GM12878 (cell line): ENCODE data around the gene MCC. TPM values are rescaled to one million over a fixed set of nuclear protein-coding genes. Genes with fewer than 3 reads are reported as not detected.

Source experiments
- ATAC-seq: fragments of 200-7000 bp; cut with Tn5 transposase; 3 replicates; pipeline ENCODE4 v1.9.1; 2020; ENCODE audit warnings: mild to moderate bottlenecking, moderate library complexity
- BruUV-seq: library from RNA; stranded (reverse); fragments of 400-500 nt; replicated peaks from 2 replicates; lab custom pipeline; 2021; lab: Mats Ljungman, UMichigan
- CTCF ChIA-PET: fragments of 300-600 bp; sonication (Branson Sonifier 250); formaldehyde crosslinking; extraction: SDS; loops from one replicate; lab custom pipeline; 2021; ENCODE audit warnings: inconsistent platforms; lab: Yijun Ruan, JAX
- POLR2A ChIA-PET: fragments of 350-600 bp; formaldehyde crosslinking; extraction: SDS; loops from one replicate; lab custom pipeline; 2021; ENCODE audit warnings: inconsistent platforms; lab: Charles Lee
- RAD21 ChIA-PET: fragments of 300-600 bp; sonication (Branson Sonifier 250); formaldehyde crosslinking; loops from one replicate; lab custom pipeline; 2023; ENCODE audit warnings: antibody characterized with exemption; ENCODE audit not compliant: unreplicated experiment; lab: Charles Lee
- SMC1A ChIA-PET: fragments of 300-600 bp; sonication (Branson Sonifier 250); formaldehyde crosslinking; loops from one replicate; lab custom pipeline; 2023; ENCODE audit not compliant: unreplicated experiment, uncharacterized antibody; lab: Charles Lee
- DNase-seq: peaks from one replicate; pipeline ENCODE4 v3.0.0-alpha.2; 2011; ENCODE audit warnings: low read depth, low spot score
- FAIRE-seq: peaks from 3 replicates; lab custom pipeline; 2011; peaks lifted over from hg19 to GRCh38; lab: Jason Lieb, UNC
- H2AFZ ChIP-seq: 2 replicates; pipeline ENCODE4 v1.6.0; 2011; ENCODE audit warnings: low read depth, low read length, control low read depth; ENCODE audit not compliant: control insufficient read depth
- H3K27ac ChIP-seq: 2 replicates; pipeline ENCODE4 v1.5.1; 2011; ENCODE audit warnings: control low read depth; ENCODE audit not compliant: control insufficient read depth, insufficient read depth
- H3K27me3 ChIP-seq, 2 experiments: replicated peaks in 1 of 2; 2 replicates each; pipeline versions ENCODE4 v1.6.0 to v1.6.1; 2011; ENCODE audit warnings: low read length in 1 of 2; ENCODE audit not compliant: control insufficient read depth in 2 of 2, insufficient read depth in 2 of 2
- H3K36me3 ChIP-seq, 2 experiments: 2 replicates each; pipeline ENCODE4 v1.5.1; 2011; ENCODE audit warnings: low read length in 1 of 2; ENCODE audit not compliant: control insufficient read depth in 2 of 2, insufficient read depth in 2 of 2
- H3K4me1 ChIP-seq: 2 replicates; pipeline ENCODE4 v1.6.1; 2011; ENCODE audit warnings: mild to moderate bottlenecking, low read length, moderate library complexity, mixed read lengths; ENCODE audit not compliant: control insufficient read depth, insufficient read depth
- H3K4me2 ChIP-seq: 2 replicates; pipeline ENCODE4 v1.6.0; 2011; ENCODE audit warnings: control low read depth; ENCODE audit not compliant: control insufficient read depth, insufficient read depth
- H3K4me3 ChIP-seq: fragments of 200-600 bp; sonication (generic); 2 replicates; pipeline ENCODE4 v1.5.1; 2016
- H3K79me2 ChIP-seq: 2 replicates; pipeline ENCODE4 v1.6.0; 2011; ENCODE audit warnings: low read length; ENCODE audit not compliant: control insufficient read depth, insufficient read depth
- H3K9ac ChIP-seq: 2 replicates; pipeline ENCODE4 v1.8.0; 2011; ENCODE audit warnings: low read length, control low read depth, mixed read lengths; ENCODE audit not compliant: control insufficient read depth, insufficient read depth
- H3K9me3 ChIP-seq: replicated peaks from 3 replicates; pipeline ENCODE4 v1.5.1; 2011; ENCODE audit warnings: mild to moderate bottlenecking, low read length; ENCODE audit not compliant: control insufficient read depth, insufficient read depth
- H4K20me1 ChIP-seq: 2 replicates; pipeline ENCODE4 v1.6.0; 2011; ENCODE audit not compliant: control insufficient read depth, insufficient read depth
- JUNB ChIP-seq: IDR thresholded peaks from 2 replicates; pipeline ENCODE4 v1.6.1; 2016; ENCODE audit warnings: antibody characterized with exemption, mild to moderate bottlenecking
- KAT2A ChIP-seq: conservative IDR thresholded peaks from 2 replicates; pipeline ENCODE4 v1.6.1; 2011; ENCODE audit warnings: low read depth, low read length; ENCODE audit not compliant: control insufficient read depth
- KDM1A ChIP-seq: fragments of 200-600 bp; sonication (generic); IDR thresholded peaks from 2 replicates; pipeline ENCODE4 v1.6.1; 2016; ENCODE audit warnings: borderline replicate concordance
- MYC ChIP-seq: IDR thresholded peaks from 2 replicates; pipeline ENCODE4 v1.6.1; 2011; ENCODE audit warnings: mild to moderate bottlenecking, low read length, moderate library complexity, inconsistent platforms; ENCODE audit not compliant: insufficient read depth, insufficient replicate concordance, insufficient read length, severe bottlenecking
- SREBF2 ChIP-seq: IDR thresholded peaks from 2 replicates; pipeline ENCODE4 v1.6.1; 2012; ENCODE audit warnings: mild to moderate bottlenecking, low read length
- WGBS: methylation state at CpG from one replicate; pipeline ENCODE4 v1.1.6; 2016; ENCODE audit warnings: low lambda C conversion rate; ENCODE audit not compliant: insufficient replicate concordance, insufficient coverage; ENCODE audit errors: missing lambda C conversion rate; 5-methylcytosine and 5-hydroxymethylcytosine counted together
- in situ Hi-C: fragments of 300-500 bp; cut with MboI; formaldehyde crosslinking; loops from 9 replicates; pipeline ENCODE4 v1.14.3; 2018; ENCODE audit warnings: mixed read lengths
- intact Hi-C: fragments of 100-400 bp; cut with micrococcal nuclease; formaldehyde crosslinking; loops from one replicate; pipeline ENCODE4 v1.14.2; 2022; ENCODE audit not compliant: unreplicated experiment
- polyA plus RNA-seq, 11 experiments: library from polyadenylated mRNA; depleted of rRNA in 4 of 11; unstranded in 6 of 11; stranded (reverse) in 5 of 11; fragments of >200 nt; fragmentation: Nextera tagmentation in 4 of 11; fragmentation: Illumina TruSeq in 1 of 11; extraction: Ambion mirVana in 4 of 11; extraction: Trizol in 1 of 11; gene quantifications; 1 replicate in 1 of 11; 2 replicates in 10 of 11; pipeline versions ENCODE4 v1.2.1 to v1.2.3, GENCODE V29; 2011 to 2016; ENCODE audit warnings: inconsistent platforms in 2 of 11, missing spikeins in 2 of 11, low read depth in 1 of 11
- total RNA-seq, 4 experiments: library from RNA; depleted of rRNA in 3 of 4; stranded (reverse); fragments of >200 nt in 3 of 4; fragmentation: Illumina TruSeq in 1 of 4; extraction: Trizol in 1 of 4; gene quantifications; 2 replicates each; pipeline versions ENCODE4 v1.2.1 to v1.2.3, GENCODE V29; 2013 to 2021
- TF ChIP-seq, protein P1 (sequence below): IDR thresholded peaks from 2 replicates; pipeline ENCODE4 v1.6.1; 2011; ENCODE audit warnings: low read depth, low read length, improper control_type of control experiment, borderline replicate concordance
- TF ChIP-seq, protein P2 (sequence below): fragments of 450-650 bp; IDR thresholded peaks from 2 replicates; pipeline ENCODE4 v1.6.1; 2016; ENCODE audit warnings: mild to moderate bottlenecking, moderate library complexity, borderline replicate concordance

MCC gene
- total and polyA plus RNA-seq, 10 of the 15 experiments (the other 5 are each of a cell fraction or from before 2014, with no cell fraction given), result 0.03 to 0.86 (median 0.16) TPM

DNA sequence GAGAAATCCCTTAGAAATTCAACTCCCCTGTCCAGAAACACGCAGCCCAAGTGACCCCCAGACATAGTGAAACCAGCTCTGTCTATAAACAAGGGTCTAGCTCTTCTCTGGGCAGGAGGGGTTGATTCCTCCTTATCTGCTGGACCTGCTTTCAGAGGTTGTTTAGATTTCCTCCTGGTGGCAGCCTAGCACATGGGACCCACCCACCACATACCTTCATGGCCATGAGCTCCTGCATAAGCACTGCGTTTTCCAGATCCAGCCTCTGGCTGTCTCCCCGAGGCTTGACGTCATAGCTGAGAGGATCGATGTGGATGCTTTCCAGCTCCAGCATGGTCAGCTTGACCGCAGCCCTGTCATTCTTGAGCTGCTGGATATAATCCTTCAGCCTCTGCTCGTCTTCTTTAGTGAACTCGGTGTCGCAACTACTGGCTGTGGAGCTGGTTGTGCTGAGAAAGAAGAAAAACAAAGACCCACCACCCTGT, 434.7 kb downstream of the MCC start:
- ATAC-seq (no peak), FAIRE-seq (no peak), DNase-seq (no peak)
- RAD21 ChIA-PET, result no interaction called here
- H3K4me1 ChIP-seq, result peaks cover under 1% of the 10 kb centered on the region
- no peaks in the 10 kb centered on the region for H3K79me2 ChIP-seq
- no peak overlapping the region for H3K4me3 ChIP-seq
- no peaks in the 10 kb centered on the region for H4K20me1 ChIP-seq
- POLR2A ChIA-PET, result no interaction called here
- intact Hi-C loops (no loop called here), in situ Hi-C loops (no loop called here)
- SMC1A ChIA-PET, result no interaction called here
- no TSS peak for BruUV-seq
- 50% methylated on average over 9 of the region's 9 CpGs for WGBS
- no peak overlapping the region for H2AFZ ChIP-seq
- no peak overlapping the region for H3K4me2 ChIP-seq
- no peaks in the 10 kb centered on the region for H3K9me3 ChIP-seq
- H3K27ac ChIP-seq, result no peak overlapping the region
- no peaks in the 10 kb centered on the region for H3K27me3 ChIP-seq
- CTCF ChIA-PET, result interaction anchor here (1.0 kb wide), 1 partner anchor 57 kb away, joined by 5 read pairs; no protein-coding TSS in a partner anchor
- H3K36me3 ChIP-seq, result no peaks in the 10 kb centered on the region
- no peak overlapping the region for H3K9ac ChIP-seq
- TF ChIP-seq, protein P1, sequence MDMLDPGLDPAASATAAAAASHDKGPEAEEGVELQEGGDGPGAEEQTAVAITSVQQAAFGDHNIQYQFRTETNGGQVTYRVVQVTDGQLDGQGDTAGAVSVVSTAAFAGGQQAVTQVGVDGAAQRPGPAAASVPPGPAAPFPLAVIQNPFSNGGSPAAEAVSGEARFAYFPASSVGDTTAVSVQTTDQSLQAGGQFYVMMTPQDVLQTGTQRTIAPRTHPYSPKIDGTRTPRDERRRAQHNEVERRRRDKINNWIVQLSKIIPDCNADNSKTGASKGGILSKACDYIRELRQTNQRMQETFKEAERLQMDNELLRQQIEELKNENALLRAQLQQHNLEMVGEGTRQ, result no peak
- TF ChIP-seq, protein P2, sequence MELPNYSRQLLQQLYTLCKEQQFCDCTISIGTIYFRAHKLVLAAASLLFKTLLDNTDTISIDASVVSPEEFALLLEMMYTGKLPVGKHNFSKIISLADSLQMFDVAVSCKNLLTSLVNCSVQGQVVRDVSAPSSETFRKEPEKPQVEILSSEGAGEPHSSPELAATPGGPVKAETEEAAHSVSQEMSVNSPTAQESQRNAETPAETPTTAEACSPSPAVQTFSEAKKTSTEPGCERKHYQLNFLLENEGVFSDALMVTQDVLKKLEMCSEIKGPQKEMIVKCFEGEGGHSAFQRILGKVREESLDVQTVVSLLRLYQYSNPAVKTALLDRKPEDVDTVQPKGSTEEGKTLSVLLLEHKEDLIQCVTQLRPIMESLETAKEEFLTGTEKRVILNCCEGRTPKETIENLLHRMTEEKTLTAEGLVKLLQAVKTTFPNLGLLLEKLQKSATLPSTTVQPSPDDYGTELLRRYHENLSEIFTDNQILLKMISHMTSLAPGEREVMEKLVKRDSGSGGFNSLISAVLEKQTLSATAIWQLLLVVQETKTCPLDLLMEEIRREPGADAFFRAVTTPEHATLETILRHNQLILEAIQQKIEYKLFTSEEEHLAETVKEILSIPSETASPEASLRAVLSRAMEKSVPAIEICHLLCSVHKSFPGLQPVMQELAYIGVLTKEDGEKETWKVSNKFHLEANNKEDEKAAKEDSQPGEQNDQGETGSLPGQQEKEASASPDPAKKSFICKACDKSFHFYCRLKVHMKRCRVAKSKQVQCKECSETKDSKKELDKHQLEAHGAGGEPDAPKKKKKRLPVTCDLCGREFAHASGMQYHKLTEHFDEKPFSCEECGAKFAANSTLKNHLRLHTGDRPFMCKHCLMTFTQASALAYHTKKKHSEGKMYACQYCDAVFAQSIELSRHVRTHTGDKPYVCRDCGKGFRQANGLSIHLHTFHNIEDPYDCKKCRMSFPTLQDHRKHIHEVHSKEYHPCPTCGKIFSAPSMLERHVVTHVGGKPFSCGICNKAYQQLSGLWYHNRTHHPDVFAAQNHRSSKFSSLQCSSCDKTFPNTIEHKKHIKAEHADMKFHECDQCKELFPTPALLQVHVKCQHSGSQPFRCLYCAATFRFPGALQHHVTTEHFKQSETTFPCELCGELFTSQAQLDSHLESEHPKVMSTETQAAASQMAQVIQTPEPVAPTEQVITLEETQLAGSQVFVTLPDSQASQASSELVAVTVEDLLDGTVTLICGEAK, result no peak
- TF ChIP-seq KAT2A (no peak), SREBF2 (no peak), JUNB (no peak), MYC (no peak), KDM1A (no peak)
- TF ChIP-seq, all 136 proteins: peak for 0
